PC-3 (cell line): ENCODE measurements around the gene TNS3. TPM values are rescaled to one million over a fixed set of nuclear protein-coding genes. Genes with fewer than 3 reads are reported as not detected.
A peak's percentile ranks its signal among the peaks of the same experiment; 100 is the strongest.

ENCODE experiments used
- ATAC-seq: fragments of 200-7000 bp; cut with Tn5 transposase; 2 replicates; pipeline ENCODE4 v1.9.1; 2020; ENCODE audit warnings: mild to moderate bottlenecking, moderate library complexity
- BruUV-seq: library from RNA; stranded (reverse); fragments of 400-500 nt; replicated peaks from 2 replicates; lab custom pipeline; 2021; lab: Mats Ljungman, UMichigan
- CTCF ChIA-PET: fragments of 300-600 bp; sonication (Branson Sonifier 250); formaldehyde crosslinking; loops from one replicate; lab custom pipeline; 2022; ENCODE audit warnings: antibody characterized with exemption; lab: Charles Lee
- POLR2A ChIA-PET: fragments of 300-600 bp; sonication (Branson Sonifier 250); formaldehyde crosslinking; loops from one replicate; lab custom pipeline; 2022; ENCODE audit warnings: antibody characterized with exemption; ENCODE audit not compliant: unreplicated experiment; lab: Charles Lee
- DNase-seq: peaks from one replicate; pipeline ENCODE4 v3.0.0-alpha.2; 2015
- H2AFZ ChIP-seq: fragments of 300-600 bp; sonication (generic); 2 replicates; pipeline ENCODE4 v1.6.0; 2016; ENCODE audit warnings: antibody characterized with exemption, low read length
- H3F3A ChIP-seq: fragments of 300-600 bp; sonication (generic); one replicate; pipeline ENCODE4 v1.6.0; 2017; ENCODE audit warnings: antibody characterized with exemption, low read length, control low read depth, mild to moderate bottlenecking; ENCODE audit not compliant: unreplicated experiment
- H3K27ac ChIP-seq: fragments of 300-600 bp; sonication (generic); 2 replicates; pipeline ENCODE4 v1.5.1; 2016; ENCODE audit warnings: mild to moderate bottlenecking, low read length
- H3K27me3 ChIP-seq: fragments of 300-600 bp; sonication (generic); 2 replicates; pipeline ENCODE4 v1.6.1; 2016; ENCODE audit warnings: low read length, mixed read lengths
- H3K36me3 ChIP-seq: fragments of 300-600 bp; sonication (generic); 2 replicates; pipeline ENCODE4 v1.6.1; 2016; ENCODE audit warnings: low read depth, mixed run types, low read length, mixed read lengths
- H3K4me1 ChIP-seq: fragments of 300-600 bp; sonication (generic); 2 replicates; pipeline ENCODE4 v1.5.1; 2016; ENCODE audit warnings: low read length; ENCODE audit not compliant: insufficient read depth
- H3K4me2 ChIP-seq: fragments of 300-600 bp; sonication (generic); 2 replicates; pipeline ENCODE4 v1.6.0; 2016; ENCODE audit warnings: low read length
- H3K4me3 ChIP-seq: fragments of 300-600 bp; sonication (generic); 2 replicates; pipeline ENCODE4 v1.5.1; 2016; ENCODE audit warnings: mild to moderate bottlenecking, low read length, mixed read lengths
- H3K79me2 ChIP-seq: fragments of 300-600 bp; sonication (generic); 2 replicates; pipeline ENCODE4 v1.6.1; 2017; ENCODE audit warnings: low read length, mixed read lengths
- H3K9ac ChIP-seq: fragments of 300-600 bp; sonication (generic); 2 replicates; pipeline ENCODE4 v1.6.0; 2016; ENCODE audit warnings: mild to moderate bottlenecking, low read length
- H3K9me2 ChIP-seq: fragments of 300-600 bp; sonication (generic); replicated peaks from 2 replicates; pipeline ENCODE4 v1.6.1; 2016; ENCODE audit warnings: mixed run types, low read length, mixed read lengths
- H3K9me3 ChIP-seq: fragments of 300-600 bp; sonication (generic); 2 replicates; pipeline ENCODE4 v1.6.1; 2016; ENCODE audit warnings: low read length, mixed read lengths
- H4K20me1 ChIP-seq: fragments of 300-600 bp; sonication (generic); 2 replicates; pipeline ENCODE4 v1.6.1; 2016; ENCODE audit warnings: low read length, mixed read lengths
- CTCF ChIP-seq: fragments of 300-600 bp; sonication (generic); conservative IDR thresholded peaks from 2 replicates; pipeline ENCODE4 v1.5.1; 2017; ENCODE audit warnings: antibody characterized with exemption, low read depth, mild to moderate bottlenecking, low read length
- EZH2 ChIP-seq: fragments of 300-600 bp; sonication (generic); IDR thresholded peaks from one replicate; pipeline ENCODE4 v1.6.1; 2017; ENCODE audit warnings: antibody characterized with exemption, mild to moderate bottlenecking, low read length; ENCODE audit not compliant: unreplicated experiment
- EZH2phosphoT487 ChIP-seq: fragments of 300-600 bp; sonication (generic); IDR thresholded peaks from 2 replicates; pipeline ENCODE4 v1.6.1; 2018; ENCODE audit warnings: mild to moderate bottlenecking, antibody characterized with exemption, low read length, borderline replicate concordance
- intact Hi-C: fragments of 100-400 bp; cut with micrococcal nuclease; formaldehyde crosslinking; loops from 2 replicates; pipeline ENCODE4 v1.9.0; 2023
- total RNA-seq: library from RNA; depleted of rRNA; stranded (reverse); fragments of >200 nt; gene quantifications from 2 replicates; pipeline ENCODE4 v1.2.3, GENCODE V29; 2014

Gene TNS3
- total RNA-seq, 1 experiment from 2014 or later, result 72.3 TPM

GRCh38 chr7:47537716-47538675 is 43.9 kb downstream of the TNS3 start:
- Histone ChIP-seq H3K79me2 (peaks cover 92% of the 10 kb centered on the region), H2AFZ (peak overlapping the region; percentile 79), H3K4me3 (peak overlapping the region; percentile 66), H3K9me2 (no peaks in the 10 kb centered on the region), H4K20me1 (no peaks in the 10 kb centered on the region), H3K27me3 (no peaks in the 10 kb centered on the region), H3K9me3 (no peaks in the 10 kb centered on the region), H3K9ac (peak overlapping the region; percentile 52), H3F3A (peaks cover 11% of the 10 kb centered on the region), H3K4me1 (peaks cover 65% of the 10 kb centered on the region), H3K36me3 (no peaks in the 10 kb centered on the region), H3K4me2 (peak overlapping the region; percentile 89), H3K27ac (peak overlapping the region; percentile 35)
- TF ChIP-seq EZH2, result no peak
- TF ChIP-seq CTCF, result no peak
- no peak for TF ChIP-seq EZH2phosphoT487
- CTCF ChIA-PET, result interaction anchor here (0.5 to 0.7 kb wide), 2 partner anchors 38 to 42 kb away, joined by 3 to 4 read pairs; no protein-coding TSS in a partner anchor
- no peak for DNase-seq
- ATAC-seq, result no peak
- intact Hi-C loops, result no loop called here
- no TSS peak for BruUV-seq
- POLR2A ChIA-PET, result interaction anchor here (0.6 to 0.7 kb wide), 2 partner anchors 54 to 84 kb away, joined by 3 to 4 read pairs; no protein-coding TSS in a partner anchor

- H2AFZ ChIP-seq, result peak overlapping the region; percentile 79
Observed at GRCh38 chr7:47536661-47537611, 45.0 kb downstream of the TNS3 start.

More at GRCh38 chr7:47536661-47537611, 45.0 kb downstream of the TNS3 start:
- Histone ChIP-seq H3K4me3 (peak overlapping the region; percentile 66), H3K36me3 (no peaks in the 10 kb centered on the region), H4K20me1 (no peaks in the 10 kb centered on the region), H3K27me3 (no peaks in the 10 kb centered on the region), H3F3A (peaks cover 11% of the 10 kb centered on the region), H3K27ac (peak overlapping the region; percentile 17), H3K4me1 (peaks cover 65% of the 10 kb centered on the region), H3K9me2 (no peaks in the 10 kb centered on the region), H3K4me2 (peak overlapping the region; percentile 89), H3K9me3 (no peaks in the 10 kb centered on the region), H3K79me2 (peaks cover 91% of the 10 kb centered on the region), H3K9ac (peak overlapping the region; percentile 52)
- intact Hi-C loops, result no loop called here
- CTCF ChIA-PET, result interaction anchor here (0.5 kb wide), 1 partner anchor 39 kb away, joined by 4 read pairs; no protein-coding TSS in a partner anchor
- DNase-seq (peak; percentile 56), ATAC-seq (peak; percentile 7)
- no TSS peak for BruUV-seq
- POLR2A ChIA-PET, result interaction anchor here (0.7 kb wide), 1 partner anchor 83 kb away, joined by 4 read pairs; no protein-coding TSS in a partner anchor
- TF ChIP-seq CTCF (no peak), EZH2phosphoT487 (no peak), EZH2 (no peak)
